Brain pericyte (primary cell): Measurements from ENCODE around the gene NTPCR.
"Not testable (repeated sequence)": the region's sequence is repeated elsewhere in the genome, so short reads cannot be mapped to it uniquely, and the experiment has no call there.

Experiments used
- DNase-seq: peaks from one replicate; pipeline ENCODE4 v3.0.0-alpha.2; 2012; ENCODE audit warnings: low read depth, low spot score

NTPCR gene

GRCh38 chr1:232950197-232951176 lies at the start of gene NTPCR:
NTPCR (plus strand) TSS chr1:232950611; CDS start chr1:232950711, 100 bp downstream.
- DNase-seq, result peak; percentile 79

GRCh38 chr1:232900818-232901217 lies 49.6 kb upstream of the NTPCR start:
- DNase-seq, result no peak

DNA sequence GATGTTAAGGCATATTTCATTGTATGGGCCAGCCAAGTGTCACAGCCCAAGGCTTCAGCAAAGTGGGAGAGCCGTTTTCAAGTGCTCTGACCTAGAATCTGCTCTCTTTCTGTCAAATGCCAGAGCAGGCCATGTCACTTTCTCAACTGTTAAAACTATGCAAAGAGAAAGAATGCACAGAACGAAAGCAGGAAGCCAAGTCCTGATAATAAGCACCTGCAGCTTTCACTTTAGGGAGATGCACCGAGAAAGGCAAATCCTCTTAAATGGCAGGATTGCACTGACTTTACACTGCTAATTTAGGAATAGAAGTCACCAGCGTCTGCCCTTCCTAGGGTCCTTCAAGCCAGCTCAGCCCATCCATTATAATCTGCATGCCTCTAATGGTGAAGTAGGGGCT lies 49.2 kb upstream of the NTPCR start:
- DNase-seq, result no peak

- no peak for DNase-seq
These were observed 47.5 kb upstream of the NTPCR start for GRCh38 chr1:232902774-232903350.

DNA sequence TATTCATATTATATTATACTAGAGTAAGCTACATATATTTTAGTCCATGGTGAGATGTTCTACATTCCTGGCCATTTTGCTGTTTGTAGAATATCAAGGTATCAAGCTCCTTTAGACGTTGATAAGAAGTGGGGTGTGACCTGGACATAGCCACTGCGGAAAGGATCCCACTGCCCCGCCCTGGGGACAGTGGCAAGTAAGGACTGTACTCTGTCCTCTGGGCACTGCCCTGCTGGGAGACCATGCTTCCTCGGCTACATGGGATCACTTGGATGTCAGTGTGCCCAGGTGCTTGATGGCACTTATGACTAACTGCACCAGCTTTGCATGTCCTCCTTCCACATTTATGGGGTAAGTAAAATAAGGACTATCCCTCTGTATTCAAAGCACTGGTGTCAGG lies 46.3 kb upstream of the NTPCR start:
- no peak for DNase-seq

DNA sequence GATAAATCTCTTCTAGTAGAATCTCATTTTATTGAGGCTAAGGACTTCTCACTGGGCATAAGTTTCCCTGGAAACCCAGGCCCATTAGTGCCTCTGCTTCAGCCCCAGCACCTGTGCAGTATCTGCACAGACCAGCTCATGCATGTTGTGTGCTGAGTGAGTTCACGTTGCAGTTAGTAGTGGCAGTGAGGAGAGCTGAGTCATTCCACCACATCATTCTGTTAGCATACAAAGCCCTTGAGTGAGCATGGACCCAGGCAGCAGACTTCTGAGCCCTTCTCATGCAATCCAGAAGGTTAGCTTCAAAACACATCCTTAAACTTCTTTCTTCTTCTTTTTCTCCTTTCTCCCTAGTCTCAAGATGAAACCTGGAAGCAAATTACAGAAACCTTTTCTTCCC lies 45.8 kb upstream of the NTPCR start:
- no peak for DNase-seq

GRCh38 chr1:232905331-232906034 lies 44.9 kb upstream of the NTPCR start:
- no peak for DNase-seq

GRCh38 chr1:232906441-232906840 lies 44.0 kb upstream of the NTPCR start:
- DNase-seq, result no peak

- DNase-seq, result no peak
These were observed 41.6 kb upstream of the NTPCR start for GRCh38 chr1:232908831-232909230.

- no peak for DNase-seq
These were observed 40.7 kb upstream of the NTPCR start for GRCh38 chr1:232909752-232910151.

DNA sequence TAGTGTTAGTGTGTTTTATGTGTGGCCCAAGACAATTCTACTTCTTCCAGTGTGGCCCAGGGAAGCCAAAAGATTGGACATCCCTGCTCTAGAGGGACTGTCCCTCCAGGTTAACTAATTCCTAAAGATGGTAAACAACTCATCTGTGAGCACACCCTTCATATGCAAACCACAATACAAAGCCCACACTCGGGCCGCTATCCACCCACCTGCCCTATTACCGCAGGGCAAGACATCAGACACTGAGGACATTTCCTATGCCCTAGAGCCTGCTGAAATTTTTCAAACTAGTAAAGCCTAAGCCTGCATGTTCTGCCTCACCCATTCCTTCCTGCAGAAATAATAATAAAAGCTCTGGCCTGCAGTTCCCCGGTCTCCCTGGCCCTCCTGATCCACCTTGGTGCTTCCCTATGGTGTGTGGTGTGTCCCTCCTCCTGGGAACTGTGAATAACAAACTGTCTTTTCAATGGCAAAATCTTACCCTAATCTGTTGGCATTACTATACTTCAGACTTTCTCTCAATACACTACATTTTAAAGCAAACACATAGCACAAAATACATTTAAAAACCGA lies 39.3 kb upstream of the NTPCR start:
- no peak for DNase-seq

DNA sequence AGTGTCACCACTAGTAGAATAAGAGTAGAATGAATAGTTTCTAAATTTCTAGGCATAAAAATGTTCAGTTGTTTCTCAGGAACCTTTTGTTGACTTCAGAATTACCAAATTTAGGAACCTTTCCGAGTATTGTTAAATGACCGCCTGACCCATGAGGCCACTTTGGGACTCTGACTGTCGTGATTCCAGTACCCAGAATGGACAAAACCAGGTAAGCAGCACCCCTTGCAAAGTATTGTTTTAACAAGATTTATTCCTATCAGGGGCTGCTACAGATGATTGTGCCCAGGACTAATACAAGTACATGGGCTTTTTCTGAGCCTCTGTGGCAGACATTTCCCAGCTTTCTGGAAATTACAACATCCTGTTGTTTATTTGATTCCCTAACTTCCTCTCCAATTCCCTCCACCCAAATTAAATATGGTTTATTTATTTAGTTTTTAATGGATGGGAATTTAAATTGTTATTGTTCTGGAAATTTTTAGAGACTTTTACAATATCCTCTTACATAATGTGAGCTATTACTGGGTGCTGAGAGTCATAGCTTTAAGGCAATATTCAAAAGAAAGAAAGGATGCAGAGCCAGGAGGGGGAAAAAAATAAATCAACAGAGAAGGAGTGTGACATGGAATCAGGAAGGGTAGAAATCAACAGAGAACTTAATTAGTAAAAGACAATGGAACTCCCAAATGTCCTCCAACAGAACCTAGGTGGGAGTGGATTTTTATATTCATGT lies 37.4 kb upstream of the NTPCR start:
- DNase-seq, result no peak

- DNase-seq, result not testable (repeated sequence)
These were observed 36.1 kb upstream of the NTPCR start for GRCh38 chr1:232914271-232914670.

DNA sequence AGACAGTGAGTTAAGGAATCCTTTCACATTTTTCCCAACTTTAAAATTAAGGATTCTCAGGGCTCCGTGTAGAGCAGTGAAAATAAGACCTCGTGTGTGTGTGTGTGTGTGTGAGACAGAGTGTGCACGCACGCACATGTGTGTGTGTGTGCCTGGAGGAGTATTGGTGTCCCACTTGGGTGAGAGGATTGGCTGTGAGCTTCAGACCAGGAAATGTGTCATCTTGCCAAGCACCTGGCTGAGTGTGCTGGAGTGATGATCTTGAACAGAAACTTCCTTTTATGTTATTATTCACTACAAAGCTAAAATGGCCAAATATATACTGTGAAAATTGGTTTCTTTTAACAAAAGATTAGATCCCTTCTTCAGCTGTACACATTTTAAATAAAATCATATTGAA lies 35.2 kb upstream of the NTPCR start:
- no peak for DNase-seq

DNA sequence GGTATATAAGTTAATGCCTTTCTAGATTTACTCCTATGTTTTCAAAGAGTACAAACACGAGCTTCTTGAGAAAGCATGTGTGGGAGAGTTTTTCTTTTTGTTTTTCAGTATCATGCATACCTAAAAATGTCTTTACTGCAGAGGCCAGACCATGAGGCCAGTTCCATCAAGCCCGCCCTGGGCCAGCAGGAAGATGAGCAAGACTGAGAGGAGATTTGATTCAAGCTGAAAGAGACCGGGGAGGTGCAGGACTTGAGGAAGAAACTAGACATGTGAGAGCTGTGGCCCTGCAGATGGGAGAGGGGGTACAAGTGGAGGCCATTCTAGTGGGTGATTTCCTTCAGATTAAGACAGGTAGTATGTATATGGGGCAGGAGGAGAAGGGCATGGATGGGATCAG lies 33.4 kb upstream of the NTPCR start:
- no peak for DNase-seq

DNA sequence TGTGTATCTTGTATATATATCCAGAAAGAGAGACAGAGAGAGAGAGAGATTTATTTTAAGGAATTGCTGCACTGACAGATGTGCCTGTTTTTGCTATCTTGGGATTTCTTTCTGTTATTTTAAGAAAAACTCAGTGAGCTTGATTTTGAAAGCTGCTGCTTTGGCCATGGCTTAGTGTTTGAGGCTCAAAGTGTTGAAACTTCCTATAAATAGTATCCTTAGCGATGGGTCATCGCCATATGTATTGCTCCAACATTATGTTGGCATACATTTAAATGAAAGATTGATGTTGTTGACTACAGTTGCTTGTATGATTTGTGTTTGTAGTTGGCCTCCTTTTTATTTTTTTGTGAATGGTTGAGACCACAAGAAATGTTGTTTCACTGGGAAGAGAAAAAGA lies 29.0 kb upstream of the NTPCR start:
- no peak for DNase-seq

GRCh38 chr1:232922485-232922884 lies 27.9 kb upstream of the NTPCR start:
- no peak for DNase-seq

GRCh38 chr1:232923739-232924386 lies 26.5 kb upstream of the NTPCR start:
- DNase-seq, result no peak

- no peak for DNase-seq
These were observed 25.5 kb upstream of the NTPCR start for GRCh38 chr1:232924874-232925273.

- no peak for DNase-seq
These were observed 24.8 kb upstream of the NTPCR start for GRCh38 chr1:232925421-232926220.
